IMR-90 (cell line): ENCODE measurements around the gene EDIL3. TPM values are rescaled to one million over a fixed set of nuclear protein-coding genes. Genes with fewer than 3 reads are reported as not detected.
A peak's percentile ranks its signal among the peaks of the same experiment; 100 is the strongest.

Experiments
- ATAC-seq: fragments of 200-7000 bp; cut with Tn5 transposase; 2 replicates; pipeline ENCODE4 v1.9.1; 2020; ENCODE audit warnings: low read depth, mild to moderate bottlenecking, moderate library complexity
- BruUV-seq: library from RNA; stranded (reverse); fragments of 400-500 nt; replicated peaks from 2 replicates; lab custom pipeline; 2021; lab: Mats Ljungman, UMichigan
- CTCF ChIA-PET: fragments of 300-600 bp; formaldehyde crosslinking; extraction: SDS; loops from one replicate; lab custom pipeline; 2021; ENCODE audit warnings: antibody characterized with exemption; lab: Yijun Ruan, JAX
- POLR2A ChIA-PET: fragments of 300-600 bp; sonication (Branson Sonifier 250); formaldehyde crosslinking; loops from one replicate; lab custom pipeline; 2022; ENCODE audit warnings: antibody characterized with exemption; ENCODE audit not compliant: unreplicated experiment; lab: Charles Lee
- DNase-seq: peaks from one replicate; pipeline ENCODE4 v3.0.0; 2013
- H2AFZ ChIP-seq: replicated peaks from 2 replicates; pipeline ENCODE3; 2013; ENCODE audit warnings: low read length, mild to moderate bottlenecking; ENCODE audit not compliant: poor library complexity
- H2AK5ac ChIP-seq: 2 replicates; pipeline ENCODE4 v1.6.1; 2013; ENCODE audit warnings: low read depth, low read length, inconsistent platforms
- H2AK9ac ChIP-seq: replicated peaks from 2 replicates; pipeline ENCODE3; 2013; ENCODE audit warnings: mild to moderate bottlenecking, low read depth, low read length, moderate library complexity; ENCODE audit not compliant: poor library complexity
- H2BK120ac ChIP-seq: 2 replicates; pipeline ENCODE4 v1.6.1; 2013; ENCODE audit warnings: low read depth, low read length, inconsistent platforms
- H2BK15ac ChIP-seq: 3 replicates; pipeline ENCODE4 v1.6.1; 2013; ENCODE audit warnings: low read depth, low read length, inconsistent platforms
- H2BK20ac ChIP-seq: 2 replicates; pipeline ENCODE4 v1.6.1; 2013; ENCODE audit warnings: low read depth, mild to moderate bottlenecking, inconsistent platforms, low read length, moderate library complexity
- H2BK5ac ChIP-seq: 2 replicates; pipeline ENCODE4 v1.6.1; 2013; ENCODE audit warnings: mild to moderate bottlenecking, low read depth, low read length, inconsistent platforms; ENCODE audit not compliant: poor library complexity, severe bottlenecking
- H3K14ac ChIP-seq: replicated peaks from 2 replicates; pipeline ENCODE4 v1.6.1; 2013; ENCODE audit warnings: low read depth, low read length, inconsistent platforms
- H3K18ac ChIP-seq: 2 replicates; pipeline ENCODE4 v1.6.1; 2013; ENCODE audit warnings: low read depth, low read length, control low read depth
- H3K23ac ChIP-seq: 2 replicates; pipeline ENCODE4 v1.6.1; 2013; ENCODE audit warnings: low read depth, low read length, inconsistent platforms
- H3K27ac ChIP-seq: 2 replicates; pipeline ENCODE4 v1.5.1; 2013; ENCODE audit warnings: mild to moderate bottlenecking, control low read depth, low read length; ENCODE audit not compliant: insufficient read depth
- H3K27me3 ChIP-seq: 2 replicates; pipeline ENCODE4 v1.6.1; 2013; ENCODE audit warnings: low read length; ENCODE audit not compliant: control insufficient read depth, insufficient read depth
- H3K36me3 ChIP-seq: 2 replicates; pipeline ENCODE4 v1.6.1; 2013; ENCODE audit warnings: low read length, mixed read lengths; ENCODE audit not compliant: control insufficient read depth, insufficient read depth
- H3K4ac ChIP-seq: 2 replicates; pipeline ENCODE4 v1.6.1; 2013; ENCODE audit warnings: low read depth, low read length, inconsistent platforms
- H3K4me1 ChIP-seq: 2 replicates; pipeline ENCODE4 v1.6.1; 2013; ENCODE audit warnings: low read length, mixed read lengths; ENCODE audit not compliant: control insufficient read depth, insufficient read depth
- H3K4me2 ChIP-seq: 2 replicates; pipeline ENCODE4 v1.6.1; 2013; ENCODE audit warnings: low read depth, mild to moderate bottlenecking, control low read depth, low read length, moderate library complexity
- H3K4me3 ChIP-seq: 2 replicates; pipeline ENCODE4 v1.5.1; 2013; ENCODE audit warnings: low read depth, mild to moderate bottlenecking, control low read depth, low read length, moderate library complexity; ENCODE audit not compliant: insufficient read depth
- H3K56ac ChIP-seq: 2 replicates; pipeline ENCODE4 v1.6.1; 2013; ENCODE audit warnings: low read length, inconsistent platforms; ENCODE audit not compliant: insufficient read depth; ENCODE audit errors: extremely low read depth
- H3K79me1 ChIP-seq, 2 experiments: 2 replicates each; pipeline ENCODE4 v1.6.1; 2013; ENCODE audit warnings: low read length in 2 of 2, inconsistent platforms in 1 of 2, low read depth in 1 of 2
- H3K9ac ChIP-seq: 2 replicates; pipeline ENCODE4 v1.6.1; 2013; ENCODE audit warnings: low read depth, low read length, control low read depth
- H3K9me1 ChIP-seq: 2 replicates; pipeline ENCODE4 v1.6.1; 2013; ENCODE audit warnings: low read length, inconsistent platforms; ENCODE audit not compliant: insufficient read depth
- H3K9me3 ChIP-seq: 2 replicates; pipeline ENCODE4 v1.6.1; 2013; ENCODE audit warnings: low read length; ENCODE audit not compliant: control insufficient read depth, insufficient read depth
- H4K20me1 ChIP-seq: 2 replicates; pipeline ENCODE4 v1.6.1; 2013; ENCODE audit warnings: low read length, inconsistent platforms; ENCODE audit not compliant: insufficient read depth
- H4K5ac ChIP-seq: 2 replicates; pipeline ENCODE4 v1.6.1; 2013; ENCODE audit warnings: mild to moderate bottlenecking, low read depth, low read length, control low read depth
- H4K8ac ChIP-seq, 2 experiments: 2 replicates each; pipeline ENCODE4 v1.6.1; 2013; ENCODE audit warnings: low read depth in 2 of 2, low read length in 2 of 2, control low read depth in 1 of 2, inconsistent platforms in 1 of 2
- H4K91ac ChIP-seq: 2 replicates; pipeline ENCODE4 v1.6.1; 2013; ENCODE audit warnings: low read depth, low read length, inconsistent platforms; ENCODE audit not compliant: insufficient read depth
- BHLHE40 ChIP-seq: fragments of 150-350 bp; IDR thresholded peaks from 2 replicates; pipeline ENCODE4 v1.6.1; 2016; ENCODE audit warnings: mild to moderate bottlenecking, low read depth, low read length
- CEBPB ChIP-seq: IDR thresholded peaks from 2 replicates; pipeline ENCODE4 v1.6.1; 2012; ENCODE audit warnings: low read depth, low read length, improper control_type of control experiment
- CHD1 ChIP-seq: IDR thresholded peaks from 2 replicates; pipeline ENCODE4 v1.6.1; 2012; ENCODE audit warnings: low read depth, low read length, improper control_type of control experiment
- CTCF ChIP-seq: conservative IDR thresholded peaks from 2 replicates; pipeline ENCODE4 v1.5.1; 2012; ENCODE audit warnings: mild to moderate bottlenecking, low read depth, low read length, improper control_type of control experiment
- ELK1 ChIP-seq: fragments of 150-350 bp; IDR thresholded peaks from 2 replicates; pipeline ENCODE4 v1.6.1; 2016; ENCODE audit warnings: low read depth, mild to moderate bottlenecking, low read length, moderate library complexity, borderline replicate concordance
- FOS ChIP-seq: fragments of 150-350 bp; IDR thresholded peaks from 2 replicates; pipeline ENCODE4 v1.6.1; 2016; ENCODE audit warnings: low read depth, low read length
- MAFK ChIP-seq: IDR thresholded peaks from 2 replicates; pipeline ENCODE4 v1.6.1; 2012; ENCODE audit warnings: low read depth, low read length, improper control_type of control experiment
- MAZ ChIP-seq: IDR thresholded peaks from 2 replicates; pipeline ENCODE4 v1.6.1; 2012; ENCODE audit warnings: low read depth, mild to moderate bottlenecking, low read length, improper control_type of control experiment, moderate library complexity, borderline replicate concordance
- MXI1 ChIP-seq: IDR thresholded peaks from 2 replicates; pipeline ENCODE4 v1.6.1; 2012; ENCODE audit warnings: low read depth, mild to moderate bottlenecking, low read length, moderate library complexity, borderline replicate concordance
- NFE2L2 ChIP-seq: fragments of 150-350 bp; IDR thresholded peaks from 2 replicates; pipeline ENCODE4 v1.6.1; 2016; ENCODE audit warnings: low read depth, mild to moderate bottlenecking, low read length
- RAD21 ChIP-seq: IDR thresholded peaks from 2 replicates; pipeline ENCODE4 v1.6.1; 2012; ENCODE audit warnings: low read length, improper control_type of control experiment
- RCOR1 ChIP-seq: IDR thresholded peaks from 2 replicates; pipeline ENCODE4 v1.6.1; 2012; ENCODE audit warnings: mild to moderate bottlenecking, low read length, improper control_type of control experiment; ENCODE audit not compliant: insufficient replicate concordance
- RFX5 ChIP-seq: IDR thresholded peaks from 2 replicates; pipeline ENCODE4 v1.8.0; 2012; ENCODE audit warnings: low read depth, mild to moderate bottlenecking, low read length, moderate library complexity
- SMC3 ChIP-seq: fragments of 150-350 bp; IDR thresholded peaks from 2 replicates; pipeline ENCODE4 v1.6.1; 2016; ENCODE audit warnings: low read depth, mild to moderate bottlenecking, antibody characterized with exemption, low read length, moderate library complexity
- WGBS, 2 experiments: methylation state at CpG; one replicate each; pipeline versions ENCODE4 v1.1.5 to v1.1.7; 2013; ENCODE audit warnings: missing lambda C conversion rate in 2 of 2; ENCODE audit not compliant: insufficient read length in 1 of 2; ENCODE audit errors: extremely low coverage in 2 of 2; 5-methylcytosine and 5-hydroxymethylcytosine counted together
- dilution Hi-C: fragments of 300-500 bp; cut with HindIII; formaldehyde crosslinking; loops from one replicate; pipeline ENCODE4 v1.14.3; 2018; ENCODE audit warnings: low sequenced_read_pairs; ENCODE audit not compliant: unreplicated experiment
- in situ Hi-C: fragments of 300-500 bp; cut with MboI; formaldehyde crosslinking; loops from 3 replicates; pipeline ENCODE4 v1.14.3; 2019; ENCODE audit warnings: low sequenced_read_pairs, inconsistent platforms, mixed read lengths
- intact Hi-C: fragments of 100-400 bp; cut with micrococcal nuclease; formaldehyde crosslinking; loops from 2 replicates; pipeline ENCODE4 v1.10.0; 2022
- polyA plus RNA-seq, 3 experiments: library from polyadenylated mRNA; depleted of rRNA; stranded (reverse); fragments of >200 nt; gene quantifications; 2 replicates each; pipeline ENCODE4 v1.2.3, GENCODE V29; 2012; ENCODE audit warnings: low replicate concordance in 1 of 3
- total RNA-seq: library from RNA; depleted of rRNA; stranded (reverse); fragments of >200 nt; gene quantifications from 2 replicates; pipeline ENCODE4 v1.2.3, GENCODE V29; 2012

Gene EDIL3
- total and polyA plus RNA-seq, 2 of the 4 experiments (the other 2 are of a cell fraction) = 55.5 to 82.8 TPM

GRCh38 chr5:84378961-84379360 lies 5.7 kb downstream of the EDIL3 start:
- Histone ChIP-seq H3K9ac (peak overlapping the region; percentile 42; the same call in 1 of the 2 replicates), H2BK5ac (peak overlapping the region; percentile 86), H2AK5ac (no peak overlapping the region), H2BK15ac (0 out of 3 replicates have a peak overlapping the region, but pooled peaks have one; percentile 8), H3K9me3 (no peaks in the 10 kb centered on the region), H3K4ac (peak overlapping the region; percentile 60; the same call in 1 of the 2 replicates), H3K14ac (0 out of 2 replicates have a peak overlapping the region, but pooled peaks have one; percentile 27), H3K27ac (peak overlapping the region; percentile 25; the same call in 1 of the 2 replicates), H3K9me1 (0 out of 2 replicates have a peak, but pooled peaks cover 3% of the 10 kb centered on the region), H2BK20ac (peak overlapping the region; percentile 57; the same call in 1 of the 2 replicates), H3K23ac (no peak overlapping the region; the same call in 1 of the 2 replicates), H4K8ac (peak overlapping the region in 1 of 2 experiments; percentile 79; a peak in 2 of 4 replicates), H3K4me3 (no peak overlapping the region), H3K56ac (peak overlapping the region; percentile 80; the same call in 1 of the 2 replicates), H3K27me3 (no peaks in the 10 kb centered on the region), H2BK120ac (peak overlapping the region; percentile 78), H4K91ac (0 out of 2 replicates have a peak overlapping the region, but pooled peaks have one; percentile 2), H2AK9ac (no peak overlapping the region), H3K4me1 (peaks cover 5% of the 10 kb centered on the region; the same call in 1 of the 2 replicates), H3K79me1 (peaks cover 8 to 36% of the 10 kb centered on the region in 2 experiments), H2AFZ (no peak overlapping the region), H3K4me2 (peak overlapping the region; percentile 84; the same call in 1 of the 2 replicates), H4K20me1 (no peaks in the 10 kb centered on the region), H4K5ac (no peak overlapping the region), H3K18ac (peak overlapping the region; percentile 63), H3K36me3 (no peaks in the 10 kb centered on the region)
- ChIA-PET POLR2A (no interaction called here), CTCF (interaction anchor here (0.7 to 1.1 kb wide), 3 partner anchors 344 to 388 kb away, joined by 3 read pairs; no protein-coding TSS in a partner anchor)
- DNase-seq = peak; percentile 74
- intact Hi-C loops (loop anchor here (1.0 to 2.0 kb wide), 3 partner anchors 78 to 452 kb away; no protein-coding TSS in a partner anchor), dilution Hi-C loops (no loop called here), in situ Hi-C loops (loop anchor here (5.0 kb wide), 2 partner anchors 452 to 657 kb away; partner anchors contain the start of gene HAPLN1)
- WGBS, 2 experiments = no CpG with 5 or more reads among the region's 2 CpGs
- BruUV-seq = no TSS peak
- ATAC-seq = peak; percentile 2; the same call in 1 of the 2 replicates
- no peak for TF ChIP-seq CEBPB
- no peak for TF ChIP-seq RAD21
- no peak for TF ChIP-seq CHD1
- TF ChIP-seq MXI1 = no peak
- TF ChIP-seq BHLHE40 = no peak
- no peak for TF ChIP-seq SMC3
- no peak for TF ChIP-seq CTCF
- no peak for TF ChIP-seq RFX5
- TF ChIP-seq NFE2L2 = no peak
- no peak for TF ChIP-seq FOS
- no peak for TF ChIP-seq ELK1
- TF ChIP-seq MAZ = no peak
- no peak for TF ChIP-seq MAFK
- no peak for TF ChIP-seq RCOR1
